ENCODE measurements around the gene NMT2. TPM values are rescaled to one million over a fixed set of nuclear protein-coding genes. Genes with fewer than 3 reads are reported as not detected.

The NMT2 gene
- total and polyA plus RNA-seq, 12 donors, result 3.4 to 31.4 (median 7.3) TPM

- H3K4me3 ChIP-seq, result no peak overlapping the region
- no peaks in the 10 kb centered on the region for H3K9me3 ChIP-seq (replicated peaks in 1 of 3)
- no peaks in the 10 kb centered on the region for H3K36me3 ChIP-seq (replicated peaks in 1 of 2)
- TF ChIP-seq CTCF (IDR thresholded peaks at IDR 0.05), result no peak
- TF ChIP-seq POLR2A (IDR thresholded peaks at IDR 0.05), result no peak
- H3K27me3 ChIP-seq, result no peaks in the 10 kb centered on the region
- 83 to 90% (median 84%) methylated on average over 4 of the region's 4 CpGs for WGBS, 4 donors
- intact Hi-C loops (cut with DNase I), result no loop called here
- no peaks in the 10 kb centered on the region for H3K4me1 ChIP-seq (replicated peaks in 1 of 2)
- DNase-seq, result peak in 1 of 7 donors; percentile 14
- no peak overlapping the region for H3K27ac ChIP-seq
Observed at GRCh38 chr10:15147594-15148392, 20.7 kb downstream of the NMT2 start.

GRCh38 chr10:15146366-15146765 is 22.1 kb downstream of the NMT2 start:
- WGBS, 4 donors, result 77 to 86% (median 83%) methylated on average over 3 to 7 of the region's 7 CpGs

GRCh38 chr10:15144788-15145187 is 23.7 kb downstream of the NMT2 start:
- intact Hi-C loops (cut with DNase I), result no loop called here
- TF ChIP-seq POLR2A (IDR thresholded peaks at IDR 0.05), result no peak
- TF ChIP-seq CTCF (IDR thresholded peaks at IDR 0.05), result no peak
- 60 to 92% (median 89%) methylated on average over 4 of the region's 4 CpGs for WGBS, 4 donors

More at GRCh38 chr10:15146366-15146765, 22.1 kb downstream of the NMT2 start:
- TF ChIP-seq POLR2A (IDR thresholded peaks at IDR 0.05) (no peak), CTCF (IDR thresholded peaks at IDR 0.05) (no peak)
- peak in 1 of 7 donors; percentile 39 for DNase-seq
- Histone ChIP-seq H3K9me3 (replicated peaks in 1 of 3) (no peaks in the 10 kb centered on the region), H3K27me3 (no peaks in the 10 kb centered on the region), H3K36me3 (replicated peaks in 1 of 2) (no peaks in the 10 kb centered on the region), H3K4me3 (no peak overlapping the region), H3K27ac (no peak overlapping the region), H3K4me1 (replicated peaks in 1 of 2) (no peaks in the 10 kb centered on the region)
- intact Hi-C loops (cut with DNase I), result no loop called here

GRCh38 chr10:15141136-15142054 is 27.1 kb downstream of the NMT2 start:
- Histone ChIP-seq H3K9me3 (replicated peaks in 1 of 3) (no peaks in the 10 kb centered on the region), H3K4me3 (no peak overlapping the region), H3K27ac (no peak overlapping the region), H3K27me3 (no peaks in the 10 kb centered on the region), H3K36me3 (replicated peaks in 1 of 2) (no peaks in the 10 kb centered on the region), H3K4me1 (replicated peaks in 1 of 2) (no peaks in the 10 kb centered on the region)
- TF ChIP-seq POLR2A (IDR thresholded peaks at IDR 0.05), result no peak
- intact Hi-C loops (cut with DNase I), result no loop called here
- DNase-seq, result peak in 1 of 7 donors; percentile 20
- 82 to 87% (median 84%) methylated on average over 16 of the region's 16 CpGs for WGBS, 4 donors

More at GRCh38 chr10:15144788-15145187, 23.7 kb downstream of the NMT2 start:
- Histone ChIP-seq H3K27me3 (no peaks in the 10 kb centered on the region), H3K27ac (no peak overlapping the region), H3K4me1 (replicated peaks in 1 of 2) (no peaks in the 10 kb centered on the region), H3K4me3 (no peak overlapping the region), H3K9me3 (replicated peaks in 1 of 3) (no peaks in the 10 kb centered on the region), H3K36me3 (replicated peaks in 1 of 2) (no peaks in the 10 kb centered on the region)
- no peak for DNase-seq
